Colonic mucosa (tissue), 4 donors: ENCODE data around the gene SRPRA. TPM values are rescaled to one million over a fixed set of nuclear protein-coding genes. Genes with fewer than 3 reads are reported as not detected.

Experiments used
- DNase-seq: peaks from one replicate; pipeline ENCODE4 v3.0.0-alpha.2; 2020
- H3K27ac ChIP-seq: fragments of 200-600 bp; one replicate; pipeline ENCODE4 v1.8.0; 2021
- H3K27me3 ChIP-seq: fragments of 200-600 bp; one replicate; pipeline ENCODE4 v1.8.0; 2021
- H3K36me3 ChIP-seq: fragments of 200-600 bp; one replicate; pipeline ENCODE4 v1.8.0; 2021
- H3K4me1 ChIP-seq: fragments of 200-600 bp; one replicate; pipeline ENCODE4 v1.8.0; 2021; ENCODE audit warnings: mild to moderate bottlenecking
- H3K4me3 ChIP-seq: fragments of 200-600 bp; one replicate; pipeline ENCODE4 v1.8.0; 2021
- H3K9ac ChIP-seq, 2 donors: one replicate each; pipeline ENCODE4 v1.7.0; 2013; ENCODE audit warnings: control low read depth in 2 of 2, low read depth in 2 of 2, low read length in 2 of 2
- H3K9me3 ChIP-seq: fragments of 200-600 bp; one replicate; pipeline ENCODE4 v1.8.0; 2021
- intact Hi-C: fragments of 100-400 bp; cut with DNase I; formaldehyde crosslinking; loops from one replicate; pipeline ENCODE4 v1.14.1; 2022
- total RNA-seq, 2 donors: library from RNA; stranded (reverse); fragmentation: NEBNext Ultra II Directional in 1 of 2; extraction: Animal tissue kit (Norgen Biotek cat#: 25700) in 1 of 2; gene quantifications; one replicate each; pipeline ENCODE4 v1.2.1, GENCODE V29; 2021
- TF ChIP-seq, protein P1 (sequence below): fragments of 200-600 bp; IDR thresholded peaks from one replicate; pipeline ENCODE4 v1.8.0; 2022; ENCODE audit warnings: antibody characterized with exemption, mild to moderate bottlenecking
- donor health status: healthy.
- donor health status: DM: no; HTN: no; CAD: no.
- donor health status: DM: no; HTN: no; CAD: no.

Gene SRPRA
- total RNA-seq, 2 donors from 2014 or later: 75.8 to 102 TPM

DNA sequence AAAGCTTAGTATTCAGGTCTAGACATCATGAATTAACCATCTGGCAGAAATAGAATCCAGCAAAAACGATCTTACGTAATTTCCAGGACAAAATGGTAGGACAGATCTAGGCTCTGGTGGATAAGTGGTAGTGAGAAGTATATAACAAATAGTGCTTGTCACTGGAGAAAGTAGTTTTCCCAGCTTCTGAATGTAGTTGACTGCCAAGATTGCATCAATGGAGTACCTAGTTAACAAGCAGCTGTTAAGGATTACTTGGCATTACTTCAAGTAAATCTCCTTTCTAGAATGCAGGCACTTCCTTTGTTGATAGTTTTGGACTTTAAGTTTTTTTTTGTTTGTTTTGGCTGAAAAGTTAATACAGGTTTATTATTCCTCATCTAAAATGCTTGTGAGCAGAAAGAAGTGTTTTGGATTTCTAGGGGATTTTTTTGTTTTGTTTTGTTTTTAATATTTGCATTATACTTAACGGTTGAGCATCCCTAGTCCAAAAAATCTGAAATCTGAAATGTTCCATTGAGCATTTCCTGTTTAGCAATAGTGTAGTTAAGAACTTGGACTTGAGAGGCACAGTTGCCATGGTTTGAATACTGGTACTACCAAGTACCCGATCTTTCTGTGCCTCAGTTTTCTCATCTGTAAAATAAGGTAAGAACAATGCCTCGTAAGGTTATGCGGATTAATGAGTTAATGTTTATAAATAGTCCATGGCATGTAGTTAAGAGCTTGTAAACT is 36.8 kb downstream of the SRPRA start:
- H3K27ac ChIP-seq: no peak overlapping the region
- DNase-seq: no peak

DNA sequence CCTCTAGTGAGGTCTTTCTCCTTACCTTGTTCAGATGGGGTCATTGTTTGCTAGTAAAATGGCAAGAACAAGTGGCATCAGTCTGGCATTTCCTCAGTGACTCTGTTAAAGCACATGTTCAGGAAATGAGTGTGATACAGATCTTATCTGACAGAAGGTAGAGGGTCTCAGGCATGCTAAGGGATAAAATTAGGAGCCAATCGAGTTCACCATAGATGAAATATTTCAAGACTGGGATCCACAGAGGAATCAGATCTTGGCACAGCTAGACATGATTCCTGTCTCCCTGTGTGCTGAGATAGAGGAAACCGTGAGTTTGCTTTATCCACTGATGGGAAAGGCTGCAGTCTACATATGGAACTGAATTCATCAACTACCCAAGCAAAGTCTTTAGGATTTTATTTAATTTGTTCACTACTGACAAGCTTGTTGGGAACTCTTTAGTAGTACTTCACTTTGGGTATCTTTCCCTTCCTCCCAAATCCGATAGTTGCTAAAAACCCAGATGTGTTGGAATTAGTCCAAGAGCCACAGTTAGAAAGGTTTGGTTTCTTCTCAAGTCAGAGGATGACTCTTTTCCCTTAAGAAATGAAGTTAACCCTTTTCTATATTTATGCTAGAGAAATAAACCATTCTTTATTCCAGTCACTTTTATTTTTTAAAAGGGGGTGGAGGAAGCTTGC is 38.7 kb downstream of the SRPRA start:
- Histone ChIP-seq H3K4me1 (no peaks in the 10 kb centered on the region), H3K9ac (no peak overlapping the region), H3K9me3 (no peaks in the 10 kb centered on the region), H3K4me3 (no peak overlapping the region), H3K27me3 (no peaks in the 10 kb centered on the region), H3K27ac (no peak overlapping the region), H3K36me3 (no peaks in the 10 kb centered on the region)
- TF ChIP-seq, protein P1, sequence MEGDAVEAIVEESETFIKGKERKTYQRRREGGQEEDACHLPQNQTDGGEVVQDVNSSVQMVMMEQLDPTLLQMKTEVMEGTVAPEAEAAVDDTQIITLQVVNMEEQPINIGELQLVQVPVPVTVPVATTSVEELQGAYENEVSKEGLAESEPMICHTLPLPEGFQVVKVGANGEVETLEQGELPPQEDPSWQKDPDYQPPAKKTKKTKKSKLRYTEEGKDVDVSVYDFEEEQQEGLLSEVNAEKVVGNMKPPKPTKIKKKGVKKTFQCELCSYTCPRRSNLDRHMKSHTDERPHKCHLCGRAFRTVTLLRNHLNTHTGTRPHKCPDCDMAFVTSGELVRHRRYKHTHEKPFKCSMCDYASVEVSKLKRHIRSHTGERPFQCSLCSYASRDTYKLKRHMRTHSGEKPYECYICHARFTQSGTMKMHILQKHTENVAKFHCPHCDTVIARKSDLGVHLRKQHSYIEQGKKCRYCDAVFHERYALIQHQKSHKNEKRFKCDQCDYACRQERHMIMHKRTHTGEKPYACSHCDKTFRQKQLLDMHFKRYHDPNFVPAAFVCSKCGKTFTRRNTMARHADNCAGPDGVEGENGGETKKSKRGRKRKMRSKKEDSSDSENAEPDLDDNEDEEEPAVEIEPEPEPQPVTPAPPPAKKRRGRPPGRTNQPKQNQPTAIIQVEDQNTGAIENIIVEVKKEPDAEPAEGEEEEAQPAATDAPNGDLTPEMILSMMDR: no peak
- no peak for DNase-seq
- intact Hi-C loops: no loop called here

More for the DNA sequence above, 36.8 kb downstream of the SRPRA start:
- Histone ChIP-seq H3K27me3 (no peaks in the 10 kb centered on the region), H3K9me3 (no peaks in the 10 kb centered on the region), H3K9ac (no peak overlapping the region), H3K4me1 (no peaks in the 10 kb centered on the region), H3K36me3 (no peaks in the 10 kb centered on the region), H3K4me3 (no peak overlapping the region)
- intact Hi-C loops: no loop called here
- TF ChIP-seq, protein P1: no peak

DNA sequence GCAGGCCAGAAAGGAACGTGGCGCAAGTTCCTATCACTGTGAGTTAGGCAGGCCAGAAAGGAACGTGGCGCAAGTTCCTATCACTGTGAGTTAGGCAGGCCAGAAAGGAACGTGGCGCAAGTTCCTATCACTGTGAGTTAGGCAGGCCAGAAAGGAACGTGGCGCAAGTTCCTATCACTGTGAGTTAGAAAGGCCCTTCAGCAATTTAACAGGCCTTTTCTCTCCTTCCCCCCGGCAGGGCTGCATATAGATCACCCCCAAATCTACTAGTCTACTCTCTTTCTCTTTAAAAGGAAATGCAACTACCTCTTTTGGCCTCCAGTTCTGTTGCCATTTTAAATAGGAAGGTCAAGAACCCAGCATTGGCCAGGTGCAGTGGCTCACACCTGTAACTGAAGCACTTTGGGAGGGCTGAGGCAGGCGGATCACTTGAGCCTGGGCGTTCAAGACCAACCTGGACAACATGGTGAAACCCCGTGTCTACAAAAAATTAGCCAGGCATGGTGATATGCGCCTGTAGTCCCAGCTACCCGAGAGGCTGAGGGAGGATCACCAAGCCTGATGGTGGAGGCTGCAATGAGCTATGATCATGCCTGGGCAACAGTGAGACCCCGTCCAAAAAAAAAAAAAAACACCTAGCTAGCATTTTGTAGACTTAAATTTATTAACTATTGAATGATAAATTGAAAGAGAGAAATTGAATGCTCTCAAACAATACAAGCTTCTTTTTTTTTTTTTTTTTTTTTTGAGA is 42.2 kb downstream of the SRPRA start:
- Histone ChIP-seq H3K36me3 (no peaks in the 10 kb centered on the region), H3K27ac (no peak overlapping the region), H3K27me3 (no peaks in the 10 kb centered on the region), H3K4me3 (no peak overlapping the region), H3K9ac (no peak overlapping the region), H3K4me1 (no peaks in the 10 kb centered on the region), H3K9me3 (no peaks in the 10 kb centered on the region)
- TF ChIP-seq, protein P1: no peak
- no peak for DNase-seq
- intact Hi-C loops: no loop called here

DNA sequence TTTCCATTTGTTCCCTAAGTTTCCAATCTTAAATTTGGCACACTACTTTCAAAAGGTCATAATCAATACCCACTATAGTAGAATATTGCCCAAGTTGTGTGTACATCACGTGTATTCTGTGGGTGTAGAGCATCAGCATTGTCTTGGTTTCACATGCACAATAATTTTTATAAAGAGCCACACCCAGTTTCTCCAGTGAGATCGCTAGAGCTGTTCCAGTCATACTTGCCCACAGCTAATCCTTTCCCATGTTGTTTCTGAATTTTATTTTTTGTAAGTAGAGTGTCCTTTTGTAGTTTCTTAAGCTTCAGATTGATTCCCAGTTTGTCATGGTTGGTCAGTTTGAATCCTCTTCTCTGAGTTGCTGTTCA is 43.4 kb downstream of the SRPRA start:
- Histone ChIP-seq H3K27me3 (no peaks in the 10 kb centered on the region), H3K9me3 (no peaks in the 10 kb centered on the region), H3K9ac (no peak overlapping the region), H3K4me1 (no peaks in the 10 kb centered on the region), H3K4me3 (no peak overlapping the region), H3K27ac (no peak overlapping the region), H3K36me3 (no peaks in the 10 kb centered on the region)
- DNase-seq: no peak
- TF ChIP-seq, protein P1: no peak
- intact Hi-C loops: no loop called here

DNA sequence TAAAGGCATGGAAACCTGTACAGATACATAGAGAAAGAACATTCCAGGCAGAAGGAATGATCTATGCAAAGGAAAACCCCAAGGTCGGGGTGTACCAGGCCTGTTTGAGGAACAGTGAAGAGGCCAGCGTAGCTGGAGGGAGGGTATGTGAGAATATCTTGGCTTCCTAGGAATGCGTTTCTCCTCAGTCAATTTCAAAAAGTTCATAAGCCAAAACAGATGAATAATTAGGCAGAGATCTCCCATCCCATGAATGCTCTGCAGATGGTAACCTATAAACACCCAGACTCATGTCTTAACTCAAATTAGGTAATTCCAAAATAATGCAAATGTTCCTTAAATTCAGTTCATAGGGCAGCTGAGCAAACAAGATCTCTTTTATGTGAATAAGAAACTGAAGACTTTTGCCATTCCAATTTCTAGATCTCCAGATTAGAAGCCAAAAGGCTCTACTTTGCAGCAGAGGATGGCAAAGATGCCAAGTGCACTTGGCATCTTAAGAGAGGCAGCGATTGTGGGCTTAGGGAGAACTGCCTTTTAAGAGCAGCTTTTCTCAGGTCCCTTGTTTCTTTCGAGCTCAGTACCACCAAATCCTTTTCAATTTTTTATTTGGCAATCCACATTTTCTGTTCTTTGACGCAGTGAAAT is 43.9 kb downstream of the SRPRA start:
- Histone ChIP-seq H3K9ac (no peak overlapping the region), H3K27me3 (no peaks in the 10 kb centered on the region), H3K27ac (no peak overlapping the region), H3K4me3 (no peak overlapping the region), H3K4me1 (no peaks in the 10 kb centered on the region), H3K9me3 (no peaks in the 10 kb centered on the region), H3K36me3 (no peaks in the 10 kb centered on the region)
- DNase-seq: no peak
- intact Hi-C loops: no loop called here
- TF ChIP-seq, protein P1: no peak
